ENCODE data around the gene BOK. TPM values are rescaled to one million over a fixed set of nuclear protein-coding genes. Genes with fewer than 3 reads are reported as not detected.

Gene BOK
- total and polyA plus RNA-seq, 2 donors (not counting 3 experiments of a cell fraction or from before 2014, with no cell fraction given), result 76.0 to 95.5 TPM

DNA sequence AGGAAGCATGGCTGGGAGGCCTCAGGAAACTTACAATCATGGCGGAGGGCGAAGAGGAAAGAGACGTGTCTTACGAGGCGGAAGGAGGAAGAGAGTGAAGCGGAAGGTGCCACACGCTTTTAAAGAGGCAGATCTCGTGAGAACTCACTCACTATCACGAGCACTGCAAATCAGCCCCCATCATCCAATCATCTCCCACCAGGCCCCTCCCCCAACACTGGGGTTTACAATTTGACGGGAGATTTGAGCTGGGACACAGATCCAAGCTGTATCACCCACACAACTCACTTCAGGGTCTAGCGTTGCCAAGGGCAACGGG is 5.1 kb upstream of the BOK start:
- Histone ChIP-seq H3K9ac (replicated peaks; ENCODE audit: extremely low read depth, insufficient read depth, low read length) (no peak overlapping the region), H3K4me2 (ENCODE audit: insufficient read depth, low read length) (no peak overlapping the region), H3K9me1 (replicated peaks; ENCODE audit: control insufficient read depth, extremely low read depth, insufficient read depth, low read length) (no peaks in the 10 kb centered on the region), H3K36me3 (ENCODE audit: control insufficient read depth in 2 of 2, extremely low read depth in 1 of 2, insufficient read depth in 2 of 2, low read length in 2 of 2) (no peaks in the 10 kb centered on the region), H3K4me1 (ENCODE audit: control insufficient read depth, extremely low read depth, insufficient read depth, low read length) (peaks cover 10% of the 10 kb centered on the region), H3K27ac (ENCODE audit: insufficient read depth, low read depth, low read length) (no peak overlapping the region), H3K4me3 (replicated peaks in 1 of 3; ENCODE audit: insufficient read depth in 1 of 3, low read depth in 1 of 3, low read length in 3 of 3) (no peak overlapping the region), H4K20me1 (replicated peaks; ENCODE audit: control insufficient read depth, extremely low read depth, insufficient read depth, low read length) (no peaks in the 10 kb centered on the region), H2AFZ (ENCODE audit: low read depth, low read length) (no peak overlapping the region), H3K79me2 (ENCODE audit: control insufficient read depth, insufficient read depth, low read length) (no peaks in the 10 kb centered on the region), H3K9me3 (replicated peaks; ENCODE audit: control insufficient read depth, insufficient read depth, low read length) (no peaks in the 10 kb centered on the region), H3K27me3 (ENCODE audit: control insufficient read depth in 2 of 2, insufficient read depth in 2 of 2, low read length in 2 of 2) (no peaks in the 10 kb centered on the region)
- intact Hi-C loops (cut with micrococcal nuclease), result no loop called here
- BruUV-seq (replicated peaks), result no TSS peak
- POLR2A ChIA-PET, result no interaction called here
- dilution Hi-C loops (cut with MboI; ENCODE audit: extremely low pct_ligation_motif_present, low sequenced_read_pairs), result no loop called here
- no peak for DNase-seq (ENCODE audit: low read depth, low spot score)
- TF ChIP-seq, protein P1, sequence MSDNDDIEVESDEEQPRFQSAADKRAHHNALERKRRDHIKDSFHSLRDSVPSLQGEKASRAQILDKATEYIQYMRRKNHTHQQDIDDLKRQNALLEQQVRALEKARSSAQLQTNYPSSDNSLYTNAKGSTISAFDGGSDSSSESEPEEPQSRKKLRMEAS (IDR thresholded peaks at IDR 0.05; ENCODE audit: insufficient read depth, insufficient read length), result no peak
- TF ChIP-seq GATA2 (IDR thresholded peaks at IDR 0.05; ENCODE audit: insufficient read depth, insufficient read length, low read depth, low read length) (no peak), EZH2 (IDR thresholded peaks at IDR 0.05; ENCODE audit: borderline replicate concordance, low read depth, low read length, severe bottlenecking) (no peak), POLR2A (IDR thresholded peaks at IDR 0.05; ENCODE audit: low read depth, low read length) (no peak)
- FAIRE-seq, result no peak
- CTCF ChIA-PET, result no interaction called here

DNA sequence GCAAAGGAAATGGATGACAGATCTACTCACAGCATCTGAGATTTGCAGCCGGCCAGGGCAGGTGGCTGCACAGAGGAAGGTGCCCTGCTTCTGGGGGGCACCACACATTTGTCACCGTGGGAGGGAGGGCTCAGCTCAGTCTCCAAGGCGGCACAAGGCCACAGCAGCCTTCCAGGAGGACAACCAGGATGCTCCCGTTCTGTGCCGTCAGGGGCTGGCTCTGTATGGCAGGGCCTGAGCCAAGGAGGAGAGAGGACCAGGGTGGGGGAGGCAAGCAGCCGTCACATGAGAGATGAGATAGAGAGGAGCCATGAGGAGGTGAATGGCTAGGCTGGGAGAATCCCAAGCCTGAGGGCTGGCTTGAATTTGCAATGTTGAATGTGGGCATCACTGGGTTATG is 4.6 kb upstream of the BOK start:
- BruUV-seq (replicated peaks), result no TSS peak
- Histone ChIP-seq H3K36me3 (ENCODE audit: control insufficient read depth in 2 of 2, extremely low read depth in 1 of 2, insufficient read depth in 2 of 2, low read length in 2 of 2) (no peaks in the 10 kb centered on the region), H3K79me2 (ENCODE audit: control insufficient read depth, insufficient read depth, low read length) (no peaks in the 10 kb centered on the region), H2AFZ (ENCODE audit: low read depth, low read length) (no peak overlapping the region), H3K27ac (ENCODE audit: insufficient read depth, low read depth, low read length) (no peak overlapping the region), H3K27me3 (ENCODE audit: control insufficient read depth in 2 of 2, insufficient read depth in 2 of 2, low read length in 2 of 2) (no peaks in the 10 kb centered on the region), H3K4me1 (ENCODE audit: control insufficient read depth, extremely low read depth, insufficient read depth, low read length) (peaks cover 10% of the 10 kb centered on the region), H3K4me2 (ENCODE audit: insufficient read depth, low read length) (no peak overlapping the region), H3K9ac (replicated peaks; ENCODE audit: extremely low read depth, insufficient read depth, low read length) (no peak overlapping the region), H3K4me3 (replicated peaks in 1 of 3; ENCODE audit: insufficient read depth in 1 of 3, low read depth in 1 of 3, low read length in 3 of 3) (no peak overlapping the region), H3K9me3 (replicated peaks; ENCODE audit: control insufficient read depth, insufficient read depth, low read length) (no peaks in the 10 kb centered on the region), H4K20me1 (replicated peaks; ENCODE audit: control insufficient read depth, extremely low read depth, insufficient read depth, low read length) (no peaks in the 10 kb centered on the region), H3K9me1 (replicated peaks; ENCODE audit: control insufficient read depth, extremely low read depth, insufficient read depth, low read length) (no peaks in the 10 kb centered on the region)
- dilution Hi-C loops (cut with MboI; ENCODE audit: extremely low pct_ligation_motif_present, low sequenced_read_pairs) (no loop called here), intact Hi-C loops (cut with micrococcal nuclease) (no loop called here)
- DNase-seq (ENCODE audit: low read depth, low spot score) (no peak), FAIRE-seq (no peak)
- ChIA-PET CTCF (no interaction called here), POLR2A (no interaction called here)
- TF ChIP-seq, protein P1 (IDR thresholded peaks at IDR 0.05; ENCODE audit: insufficient read depth, insufficient read length), result no peak
- TF ChIP-seq POLR2A (IDR thresholded peaks at IDR 0.05; ENCODE audit: low read depth, low read length) (no peak), GATA2 (IDR thresholded peaks at IDR 0.05; ENCODE audit: insufficient read depth, insufficient read length, low read depth, low read length) (no peak), MYC (IDR thresholded peaks at IDR 0.05; ENCODE audit: low read depth, low read length) (no peak), EZH2 (IDR thresholded peaks at IDR 0.05; ENCODE audit: borderline replicate concordance, low read depth, low read length, severe bottlenecking) (no peak), POLR2AphosphoS5 (IDR thresholded peaks at IDR 0.05; ENCODE audit: insufficient read depth, low read depth, low read length) (no peak), FOS (IDR thresholded peaks at IDR 0.05; ENCODE audit: borderline replicate concordance, insufficient read depth, low read length) (no peak), JUN (IDR thresholded peaks at IDR 0.05; ENCODE audit: borderline replicate concordance, insufficient read depth, insufficient read length, low read depth) (no peak)
- TF ChIP-seq, protein P2, sequence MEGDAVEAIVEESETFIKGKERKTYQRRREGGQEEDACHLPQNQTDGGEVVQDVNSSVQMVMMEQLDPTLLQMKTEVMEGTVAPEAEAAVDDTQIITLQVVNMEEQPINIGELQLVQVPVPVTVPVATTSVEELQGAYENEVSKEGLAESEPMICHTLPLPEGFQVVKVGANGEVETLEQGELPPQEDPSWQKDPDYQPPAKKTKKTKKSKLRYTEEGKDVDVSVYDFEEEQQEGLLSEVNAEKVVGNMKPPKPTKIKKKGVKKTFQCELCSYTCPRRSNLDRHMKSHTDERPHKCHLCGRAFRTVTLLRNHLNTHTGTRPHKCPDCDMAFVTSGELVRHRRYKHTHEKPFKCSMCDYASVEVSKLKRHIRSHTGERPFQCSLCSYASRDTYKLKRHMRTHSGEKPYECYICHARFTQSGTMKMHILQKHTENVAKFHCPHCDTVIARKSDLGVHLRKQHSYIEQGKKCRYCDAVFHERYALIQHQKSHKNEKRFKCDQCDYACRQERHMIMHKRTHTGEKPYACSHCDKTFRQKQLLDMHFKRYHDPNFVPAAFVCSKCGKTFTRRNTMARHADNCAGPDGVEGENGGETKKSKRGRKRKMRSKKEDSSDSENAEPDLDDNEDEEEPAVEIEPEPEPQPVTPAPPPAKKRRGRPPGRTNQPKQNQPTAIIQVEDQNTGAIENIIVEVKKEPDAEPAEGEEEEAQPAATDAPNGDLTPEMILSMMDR (IDR thresholded peaks at IDR 0.05; ENCODE audit: extremely low read depth in 1 of 2, insufficient read depth in 1 of 2, low read depth in 1 of 2, low read length in 2 of 2), result no peak
